Measurements from ENCODE around the gene ARHGAP8. TPM values are rescaled to one million over a fixed set of nuclear protein-coding genes. Genes with fewer than 3 reads are reported as not detected.
A peak's percentile ranks its signal among the peaks of the same experiment; 100 is the strongest.

Gene ARHGAP8
- total RNA-seq, 1 experiment from 2014 or later: not detected

DNA sequence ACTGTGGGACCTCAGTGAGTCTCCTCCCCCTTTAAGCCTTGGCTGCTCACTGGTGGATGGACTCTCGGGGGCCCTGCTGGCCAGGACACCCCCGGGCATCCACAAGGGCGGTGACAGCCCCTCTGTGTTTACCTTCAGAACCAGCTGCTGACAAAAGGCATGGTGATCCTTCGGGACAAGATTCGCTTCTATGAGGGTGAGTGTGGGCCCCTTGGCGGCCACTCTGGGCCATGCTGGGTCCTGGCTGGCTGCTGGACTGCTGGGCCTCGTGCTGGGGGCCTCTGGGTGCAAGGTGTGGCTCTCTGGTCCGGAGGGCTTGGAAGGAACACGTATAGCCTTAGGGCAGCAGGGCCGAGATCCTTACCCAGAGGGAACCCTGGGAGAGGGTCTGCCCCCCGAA is 25.9 kb upstream of the ARHGAP8 start:
- no peak for DNase-seq (ENCODE audit: low spot score)

DNA sequence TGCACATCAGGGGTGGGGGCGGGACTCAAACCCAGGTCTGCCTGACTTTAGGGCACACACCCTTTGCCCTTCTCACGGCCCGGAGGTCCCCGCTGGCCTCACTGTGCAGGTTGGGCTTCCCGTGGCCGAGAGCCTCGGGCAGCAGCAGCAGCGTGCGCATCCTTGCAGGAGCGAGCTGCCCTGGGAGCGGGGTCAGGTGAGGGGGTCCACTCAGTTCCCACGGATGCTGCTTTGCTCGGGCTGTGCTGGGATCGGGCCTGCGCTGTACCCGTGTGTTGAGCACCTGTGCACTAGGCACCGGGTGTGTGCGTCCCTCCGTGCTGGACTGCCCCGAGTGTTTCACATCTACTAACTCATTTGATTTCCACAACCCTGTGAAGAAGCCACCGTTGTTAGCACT is 25.2 kb upstream of the ARHGAP8 start:
- DNase-seq (ENCODE audit: low spot score): no peak

DNA sequence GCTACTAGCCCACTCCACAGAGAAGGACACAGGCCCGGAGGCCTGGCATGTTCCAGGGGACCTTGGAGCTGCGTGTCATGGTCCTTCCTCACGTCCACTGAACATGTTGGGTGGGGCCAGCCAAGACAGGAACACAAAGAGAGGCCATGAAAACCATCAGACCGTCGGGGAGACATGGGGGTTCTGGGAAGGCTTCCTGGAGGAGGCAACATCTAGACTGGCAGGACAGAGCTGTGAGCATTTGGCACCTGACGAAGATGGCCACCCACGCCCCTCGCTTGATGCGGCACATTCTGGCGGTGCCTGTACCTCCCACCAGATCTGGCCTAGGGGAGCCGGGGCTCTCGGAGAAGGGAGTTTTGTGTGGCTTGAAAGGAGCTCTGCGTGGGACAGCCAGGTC is 24.7 kb upstream of the ARHGAP8 start:
- DNase-seq (ENCODE audit: low spot score): no peak

DNA sequence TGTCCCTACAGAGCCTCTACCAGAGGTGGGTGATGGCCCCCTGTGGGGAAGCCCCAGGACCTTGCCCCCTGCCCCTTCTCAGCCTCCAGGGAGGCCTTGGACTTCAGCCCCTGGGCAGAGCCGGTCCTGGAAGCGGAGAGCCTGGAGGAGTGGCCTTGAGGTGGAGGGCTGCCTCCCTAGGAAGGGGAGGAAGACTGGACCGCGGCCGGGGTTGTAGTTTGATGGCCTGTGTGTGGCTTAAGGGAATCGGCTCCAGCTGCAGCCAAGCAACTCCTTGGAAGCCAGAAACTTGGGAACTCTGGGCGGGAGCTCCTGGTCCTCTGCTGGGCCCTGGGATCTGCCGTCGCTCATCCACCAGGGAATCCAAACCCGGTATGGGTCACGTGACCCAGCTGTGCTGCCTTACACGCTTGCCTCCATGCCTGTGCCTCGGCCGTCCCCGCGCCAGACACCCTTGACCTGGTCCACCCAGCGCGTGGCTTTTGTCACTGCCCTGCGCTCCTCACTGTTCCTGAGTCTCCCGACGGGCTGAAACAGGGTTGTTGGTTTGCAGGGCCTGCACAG is 23.5 kb upstream of the ARHGAP8 start:
- DNase-seq (ENCODE audit: low spot score): no peak

DNA sequence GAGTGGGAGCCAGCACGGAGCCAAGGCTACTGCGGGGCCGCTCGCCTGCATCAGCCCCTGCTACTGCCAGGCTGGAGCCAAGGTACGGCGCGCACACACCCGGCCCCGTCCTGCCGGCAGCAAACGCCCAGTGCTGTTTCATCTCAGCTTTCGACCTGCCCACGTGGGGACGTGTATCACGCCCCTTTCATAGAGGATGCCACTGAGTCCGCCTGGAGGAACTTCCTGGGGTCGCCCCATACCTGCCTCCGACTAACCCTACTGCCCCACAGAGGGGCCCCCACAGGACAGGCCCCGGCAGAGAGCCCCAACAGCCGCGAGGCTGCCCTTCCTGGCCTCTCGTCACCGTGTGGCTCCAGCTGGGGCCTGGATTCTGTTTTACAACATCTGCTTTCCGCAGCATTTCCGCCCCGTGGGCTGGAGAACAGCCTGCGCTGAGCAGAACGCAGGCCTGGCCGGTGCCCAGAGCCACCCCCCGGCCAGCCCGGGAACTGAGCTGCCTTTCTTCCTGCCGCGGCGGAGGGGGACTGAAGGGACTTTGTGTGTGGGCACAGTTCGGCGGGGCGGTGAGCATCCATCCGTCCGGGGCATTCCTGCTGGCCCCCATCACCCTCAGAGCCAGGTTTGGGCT is 22.9 kb upstream of the ARHGAP8 start:
- no peak for DNase-seq (ENCODE audit: low spot score)

DNA sequence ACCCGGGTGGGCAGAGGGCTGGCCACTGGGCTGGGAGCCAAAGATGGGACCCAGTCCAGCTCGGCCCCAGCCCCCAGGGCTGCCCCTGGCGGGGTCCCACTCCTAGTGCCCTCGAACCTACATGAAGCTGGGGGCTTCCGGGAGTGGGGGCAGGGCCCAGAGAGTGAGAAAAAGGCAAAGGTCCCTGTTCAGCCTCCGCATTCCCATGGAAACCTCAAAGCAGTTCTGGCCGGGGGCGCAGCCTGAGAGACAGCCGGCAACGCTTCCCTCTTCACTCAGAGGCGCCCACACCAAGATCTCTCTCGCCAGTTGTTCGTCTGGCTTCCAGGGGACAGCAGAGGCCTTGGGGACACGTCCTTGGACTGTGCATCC is 22.4 kb upstream of the ARHGAP8 start:
- DNase-seq (ENCODE audit: low spot score): no peak

DNA sequence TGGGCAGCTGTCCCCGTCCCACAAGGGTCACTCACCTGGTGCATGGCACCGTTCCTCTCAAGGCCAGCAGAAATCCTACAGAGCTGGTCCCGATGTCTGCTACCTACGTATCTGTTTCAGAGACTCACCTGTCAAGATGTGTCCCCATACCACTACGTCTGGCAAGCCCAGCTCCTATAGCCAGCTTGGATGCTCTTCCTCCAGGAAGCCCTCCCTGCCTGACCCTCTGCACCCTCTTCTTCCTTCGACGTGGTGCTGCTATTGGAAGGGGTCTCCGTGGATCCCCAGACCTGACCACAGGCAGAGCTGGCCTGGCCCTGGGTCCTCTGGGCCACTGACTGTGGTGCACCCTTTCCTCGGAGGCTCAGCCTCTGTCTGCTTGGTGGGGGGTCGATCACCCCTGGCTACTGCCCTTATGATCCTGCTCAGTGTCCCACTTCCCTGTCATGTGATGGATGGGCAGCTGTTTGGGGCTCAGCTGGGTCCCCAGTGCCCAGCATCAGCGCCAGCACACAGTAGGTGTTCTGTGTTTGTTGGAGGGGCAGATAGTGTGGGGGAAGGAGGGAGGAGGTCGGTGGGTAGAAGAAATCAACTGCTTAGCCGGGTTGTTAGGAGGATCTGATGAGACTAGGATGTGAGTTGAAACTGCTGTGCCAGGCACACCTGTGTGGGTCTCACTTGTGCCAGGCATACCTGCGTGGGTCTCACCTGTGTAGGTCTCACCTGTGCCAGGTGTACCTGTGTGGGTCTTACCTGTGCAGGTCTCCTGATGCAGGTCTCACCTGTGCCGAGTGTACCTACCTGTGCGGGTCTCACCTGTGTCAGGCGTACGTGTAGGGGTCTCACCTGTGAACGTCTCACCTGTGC is 21.7 kb upstream of the ARHGAP8 start:
- no peak for DNase-seq (ENCODE audit: low spot score)

DNA sequence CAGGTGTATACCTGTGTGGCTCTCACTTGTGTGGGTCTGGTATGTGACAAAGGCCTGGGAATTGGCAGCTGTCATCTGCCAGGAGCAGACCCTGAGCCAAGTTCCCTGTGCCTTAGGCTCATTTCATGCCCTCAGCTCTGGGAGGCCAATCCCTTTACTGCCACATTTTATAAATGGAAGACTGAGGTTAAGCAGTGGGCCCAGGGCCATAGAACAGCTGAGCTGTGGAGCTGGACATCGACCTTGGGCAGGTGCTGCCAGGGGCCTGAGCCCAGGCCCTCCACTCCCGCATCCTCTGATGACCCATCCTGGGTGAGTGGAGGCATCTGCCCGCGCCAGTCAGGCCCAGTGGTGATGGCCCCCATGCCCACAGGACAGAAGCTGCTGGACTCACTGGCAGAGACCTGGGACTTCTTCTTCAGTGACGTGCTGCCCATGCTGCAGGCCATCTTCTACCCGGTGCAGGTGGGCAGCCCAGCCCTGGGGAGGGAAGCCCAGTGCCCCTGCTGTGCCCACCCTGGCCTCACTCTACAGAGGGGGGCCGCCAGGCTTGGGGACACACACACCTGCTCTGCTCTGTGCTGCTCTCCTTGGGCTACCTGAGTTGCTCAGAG is 20.9 kb upstream of the ARHGAP8 start:
- DNase-seq (ENCODE audit: low spot score): no peak

DNA sequence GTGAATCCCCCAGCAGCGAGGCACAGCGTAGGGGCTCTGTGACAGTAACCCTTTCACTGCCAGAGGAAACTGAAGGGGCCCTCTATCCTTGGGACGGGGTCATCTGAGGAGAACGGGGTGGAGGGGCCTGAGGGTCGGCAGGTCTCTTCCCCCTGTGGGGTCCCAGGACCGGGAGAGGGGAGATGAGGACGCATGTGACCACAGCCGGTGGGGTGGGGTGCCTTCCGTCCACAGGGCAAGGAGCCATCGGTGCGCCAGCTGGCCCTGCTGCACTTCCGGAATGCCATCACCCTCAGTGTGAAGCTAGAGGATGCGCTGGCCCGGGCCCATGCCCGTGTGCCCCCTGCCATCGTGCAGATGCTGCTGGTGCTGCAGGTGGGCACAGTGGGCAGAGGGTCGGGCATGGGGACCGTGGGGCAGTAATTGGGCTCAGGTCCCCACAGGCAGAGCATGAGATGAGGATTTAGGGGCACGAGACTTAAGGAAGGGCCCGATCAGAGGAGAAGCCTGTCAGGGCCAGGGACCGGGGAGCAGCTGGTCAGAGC is 20.3 kb upstream of the ARHGAP8 start:
- DNase-seq (ENCODE audit: low spot score): no peak

DNA sequence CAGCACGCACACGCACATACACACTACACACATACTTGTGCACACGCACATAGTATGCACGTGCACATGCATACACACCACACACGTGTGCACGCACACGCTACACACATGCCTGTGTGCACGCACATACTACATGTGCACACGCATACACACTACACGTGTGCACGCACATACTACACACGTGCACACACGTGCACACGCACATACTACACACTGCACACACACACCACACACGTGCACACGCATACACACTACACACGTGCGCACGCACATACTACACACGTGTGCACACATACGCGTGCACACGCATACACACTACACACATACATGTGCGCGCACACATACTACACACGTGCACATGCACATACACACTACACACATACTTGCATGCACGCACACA is 19.7 kb upstream of the ARHGAP8 start:
- DNase-seq (ENCODE audit: low spot score): no peak

DNA sequence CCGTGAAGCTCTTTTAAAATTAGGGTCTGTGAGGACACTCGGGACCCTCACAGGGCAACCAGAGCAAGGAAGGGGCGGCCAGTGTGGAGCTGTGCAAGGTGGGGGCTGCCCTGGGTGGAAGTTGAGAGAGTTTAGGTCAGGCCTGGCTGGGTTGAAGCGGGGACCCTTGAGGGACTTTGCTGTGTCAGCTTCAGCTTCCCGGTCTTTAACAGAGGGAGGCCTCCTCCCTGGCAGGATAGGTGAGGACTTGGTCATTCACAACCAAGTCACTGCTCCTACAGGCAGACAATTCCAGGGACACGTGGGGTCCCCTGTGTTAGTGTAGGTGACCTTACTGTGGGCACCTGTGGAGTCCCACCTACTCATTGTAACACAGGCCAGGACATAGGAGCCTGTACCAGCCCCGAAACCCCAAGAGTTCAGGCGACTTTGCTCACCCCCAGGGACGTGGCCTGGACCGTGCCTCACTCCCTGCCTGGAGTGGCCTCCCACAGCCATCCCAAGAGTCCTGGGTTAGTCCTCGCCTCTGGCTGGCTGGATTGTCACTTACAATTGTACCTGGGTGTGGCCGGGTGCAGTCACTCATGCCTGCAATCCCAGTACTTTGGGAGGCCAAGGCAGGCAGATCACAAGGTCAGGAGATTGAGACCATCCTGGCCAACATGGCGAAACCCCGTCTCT is 18.8 kb upstream of the ARHGAP8 start:
- no peak for DNase-seq (ENCODE audit: low spot score)

DNA sequence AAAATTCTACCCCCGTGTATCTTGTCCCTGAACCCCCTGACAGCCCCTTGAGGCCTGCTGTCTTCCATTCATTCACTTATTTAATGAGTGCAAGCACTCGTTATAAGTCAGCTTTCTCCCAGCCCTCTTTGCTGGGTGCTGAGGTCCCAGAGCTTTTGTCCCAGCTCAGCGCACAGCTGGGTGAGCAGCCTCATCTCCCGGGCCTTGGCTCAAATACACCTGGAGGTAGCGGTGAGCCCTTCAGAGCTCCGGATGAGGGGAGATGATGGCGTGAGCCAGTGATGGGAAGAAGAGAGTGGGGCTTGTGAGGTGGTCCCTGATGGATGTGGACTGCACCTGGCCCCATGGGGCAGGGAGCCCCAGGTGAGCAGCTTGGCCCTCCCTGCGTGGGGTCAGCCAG is 18.1 kb upstream of the ARHGAP8 start:
- no peak for DNase-seq (ENCODE audit: low spot score)

DNA sequence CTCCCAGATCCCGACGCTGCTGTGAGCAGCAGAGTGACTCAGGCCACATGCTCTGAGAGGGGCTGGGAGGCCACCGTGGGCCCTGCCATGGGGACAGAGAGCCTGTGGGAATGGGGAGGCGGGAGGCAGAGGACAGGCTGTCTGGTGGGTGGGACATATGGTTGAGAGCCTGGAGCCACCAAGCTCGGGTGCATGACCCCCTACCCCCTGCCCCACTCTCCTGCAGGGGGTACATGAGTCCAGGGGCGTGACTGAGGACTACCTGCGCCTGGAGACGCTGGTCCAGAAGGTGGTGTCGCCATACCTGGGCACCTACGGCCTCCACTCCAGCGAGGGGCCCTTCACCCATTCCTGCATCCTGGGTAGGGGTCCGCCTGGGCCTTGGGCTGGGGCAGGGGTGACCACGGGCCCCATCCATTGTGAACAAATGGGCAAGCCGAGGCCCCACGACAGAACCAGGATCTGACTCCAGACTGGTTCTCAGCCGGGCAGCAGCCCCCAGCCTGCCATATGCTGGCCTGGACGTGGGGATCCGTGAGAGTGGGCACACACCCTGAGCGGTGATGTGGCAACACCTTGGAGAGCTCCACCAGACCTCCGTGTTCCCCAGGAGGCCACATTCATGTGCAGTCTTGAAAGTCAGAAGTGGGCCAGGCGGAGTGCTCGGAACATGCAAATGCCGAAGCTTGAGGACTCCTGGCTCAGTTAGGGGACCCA is 17.4 kb upstream of the ARHGAP8 start:
- DNase-seq (ENCODE audit: low spot score): no peak

DNA sequence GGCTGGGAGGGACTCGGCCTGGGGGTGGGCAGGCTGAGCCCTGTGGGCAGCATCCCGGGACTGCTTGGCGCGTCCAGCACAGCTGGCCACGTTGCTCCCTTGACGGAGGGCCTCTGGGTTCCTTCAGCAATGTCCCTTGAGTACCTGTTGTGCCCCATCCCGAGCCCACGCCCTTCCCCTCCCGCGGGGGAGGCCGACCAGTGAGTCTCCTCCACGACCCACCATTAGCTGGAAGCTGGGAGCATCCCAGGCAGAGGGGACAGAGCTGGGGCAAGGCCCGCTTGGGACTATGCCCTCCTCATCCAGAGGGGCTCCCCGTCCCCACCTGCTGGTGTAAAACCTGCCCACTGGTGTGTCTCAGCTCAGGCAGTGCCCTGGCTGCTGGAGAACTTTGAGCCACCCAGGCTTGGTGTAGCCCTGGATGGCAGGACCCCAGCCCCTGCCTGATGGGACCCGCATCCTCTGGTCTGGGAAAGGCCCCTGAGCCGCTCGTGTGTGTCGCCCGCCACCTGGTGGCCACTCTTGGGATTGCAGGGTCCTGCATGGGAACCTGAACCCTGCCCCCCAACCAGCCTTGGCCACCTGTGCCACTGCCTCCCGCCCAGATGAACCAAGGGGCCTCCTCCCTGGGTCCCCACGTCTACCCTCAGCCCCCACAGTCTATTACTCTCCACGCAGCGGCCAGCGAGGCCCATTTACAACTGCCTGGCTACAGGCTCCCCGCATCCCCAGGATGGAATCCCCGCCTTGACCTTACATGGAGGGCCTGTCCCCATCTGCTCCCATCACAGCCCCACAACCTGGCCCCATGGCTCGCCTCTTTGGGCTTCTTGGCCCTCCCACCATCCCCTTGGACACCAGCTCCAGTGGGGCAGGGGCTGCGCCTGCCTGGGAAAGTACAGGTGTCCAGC is 16.6 kb upstream of the ARHGAP8 start:
- DNase-seq (ENCODE audit: low spot score): peak; percentile 14

DNA sequence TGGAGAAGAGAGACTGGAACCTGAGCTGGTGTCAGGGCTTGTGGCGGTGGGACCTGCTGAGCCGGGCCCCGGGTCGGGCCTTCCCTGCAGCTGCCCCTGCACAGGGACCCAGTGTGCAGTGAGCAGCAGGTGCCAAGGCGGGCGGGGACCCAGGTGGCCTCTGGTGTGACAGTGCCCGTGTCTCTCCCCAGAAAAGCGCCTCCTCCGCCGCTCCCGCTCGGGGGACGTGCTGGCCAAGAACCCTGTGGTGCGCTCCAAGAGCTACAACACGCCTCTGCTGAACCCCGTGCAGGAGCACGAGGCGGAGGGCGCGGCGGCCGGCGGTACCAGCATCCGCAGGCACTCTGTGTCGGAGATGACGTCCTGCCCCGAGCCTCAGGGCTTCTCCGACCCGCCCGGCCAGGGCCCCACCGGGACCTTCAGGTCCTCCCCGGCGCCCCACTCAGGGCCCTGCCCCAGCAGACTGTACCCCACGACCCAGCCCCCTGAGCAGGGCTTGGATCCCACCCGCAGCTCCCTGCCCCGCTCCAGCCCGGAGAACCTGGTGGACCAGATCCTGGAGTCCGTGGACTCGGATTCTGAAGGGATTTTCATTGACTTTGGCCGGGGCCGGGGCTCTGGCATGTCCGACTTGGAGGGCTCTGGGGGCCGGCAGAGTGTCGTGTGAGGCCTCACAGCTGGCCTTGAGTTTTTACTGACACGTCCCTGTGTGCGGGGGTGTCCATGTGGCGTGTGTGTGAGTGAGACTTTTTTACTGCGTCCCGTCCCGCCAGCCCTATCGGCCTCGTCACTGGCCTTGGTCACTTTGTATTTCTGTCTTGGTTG is 15.6 kb upstream of the ARHGAP8 start:
- no peak for DNase-seq (ENCODE audit: low spot score)

DNA sequence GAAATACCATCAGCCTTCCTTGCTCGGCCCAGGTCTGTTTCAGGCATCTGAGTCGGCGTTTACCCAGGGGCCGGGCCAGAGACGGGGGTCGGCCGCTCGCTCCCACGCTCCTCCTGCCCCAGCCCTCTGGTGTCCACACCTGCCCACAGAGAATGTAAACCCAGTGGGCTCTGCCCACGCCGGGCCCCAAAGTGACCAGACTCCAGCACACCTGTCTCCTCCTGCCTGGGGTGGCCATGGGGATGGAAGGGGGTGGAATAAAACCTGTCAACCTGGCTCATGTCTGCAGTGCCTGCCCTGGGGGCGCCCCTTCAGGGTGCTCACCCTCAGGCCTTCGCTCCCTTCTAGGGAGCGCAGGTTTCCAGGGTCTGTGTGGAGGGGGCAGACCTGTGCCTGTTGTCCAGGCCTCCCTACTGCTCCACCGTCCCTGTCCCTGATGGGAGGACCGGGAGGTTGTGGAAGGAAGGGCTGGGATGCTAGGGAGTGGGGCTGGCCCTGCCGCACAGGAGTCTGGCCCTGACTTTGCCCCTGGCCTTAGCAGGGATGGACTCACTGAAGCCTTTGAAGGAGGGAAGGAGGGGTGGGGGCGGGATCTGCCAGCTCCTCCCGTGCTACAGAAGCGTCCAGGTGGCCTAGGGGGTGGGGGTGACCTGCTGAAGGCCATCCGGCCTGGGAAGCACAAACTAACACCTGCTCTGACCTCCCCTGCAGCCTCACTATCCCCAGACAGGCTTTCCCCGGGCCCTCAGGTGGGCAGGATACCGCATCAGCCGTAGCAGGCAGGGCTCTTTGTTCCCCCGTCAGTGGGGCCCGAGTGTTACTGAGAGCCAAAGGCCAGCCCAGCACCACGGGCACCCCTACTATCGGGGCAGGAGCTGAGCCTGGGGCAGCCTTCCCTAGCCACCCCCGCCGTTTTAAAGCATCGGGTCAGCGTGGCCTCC is 14.7 kb upstream of the ARHGAP8 start:
- DNase-seq (ENCODE audit: low spot score): no peak

DNA sequence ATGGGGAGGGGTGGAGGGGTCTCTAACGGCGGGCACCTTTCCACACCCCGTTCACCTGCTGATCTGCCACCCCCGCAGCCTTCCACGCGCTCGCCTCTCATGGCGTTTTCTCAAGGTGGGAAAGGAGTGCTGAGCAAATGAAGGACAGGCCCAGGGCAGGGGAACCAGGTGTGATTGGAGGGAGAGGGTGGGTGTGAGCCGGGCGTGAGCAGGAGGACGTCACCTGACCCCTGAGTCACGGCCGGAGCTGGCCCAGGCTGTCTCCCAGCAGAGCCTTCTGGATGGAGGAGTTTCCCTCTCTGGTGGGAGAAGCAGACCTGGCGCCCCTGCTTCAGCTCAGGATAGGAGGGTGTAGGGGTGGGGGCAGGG is 14.0 kb upstream of the ARHGAP8 start:
- peak; percentile 13 for DNase-seq (ENCODE audit: low spot score)

DNA sequence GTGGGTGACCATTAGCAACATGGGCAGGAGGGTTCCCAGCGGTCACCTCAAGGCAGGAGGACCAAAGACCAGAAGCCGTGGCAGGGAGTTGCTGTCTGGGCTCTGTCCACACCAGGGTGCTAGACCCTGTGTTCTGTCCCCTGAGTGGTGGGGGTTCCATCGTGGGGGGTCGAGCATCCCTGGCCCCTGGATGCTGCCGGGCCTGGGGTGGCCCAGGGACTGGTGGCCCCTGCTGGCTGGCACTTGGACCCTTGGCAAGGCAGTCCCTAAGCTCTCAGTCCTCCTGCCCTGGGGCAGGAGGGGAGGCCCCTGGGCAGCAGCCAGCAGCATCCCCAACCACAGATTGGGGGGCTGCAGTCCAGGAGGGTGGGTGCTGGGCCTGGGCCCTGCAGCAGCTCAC is 13.4 kb upstream of the ARHGAP8 start:
- no peak for DNase-seq (ENCODE audit: low spot score)
